Colonic mucosa (tissue), 4 donors: ENCODE data around the gene SULT1A4. TPM values are rescaled to one million over a fixed set of nuclear protein-coding genes. Genes with fewer than 3 reads are reported as not detected.
"Not testable (repeated sequence)": the region's sequence is repeated elsewhere in the genome, so short reads cannot be mapped to it uniquely, and the experiment has no call there.

ENCODE experiments used
- DNase-seq: peaks from one replicate; pipeline ENCODE4 v3.0.0-alpha.2; 2020
- H3K27ac ChIP-seq: fragments of 200-600 bp; one replicate; pipeline ENCODE4 v1.8.0; 2021
- H3K27me3 ChIP-seq: fragments of 200-600 bp; one replicate; pipeline ENCODE4 v1.8.0; 2021
- H3K36me3 ChIP-seq: fragments of 200-600 bp; one replicate; pipeline ENCODE4 v1.8.0; 2021
- H3K4me1 ChIP-seq: fragments of 200-600 bp; one replicate; pipeline ENCODE4 v1.8.0; 2021; ENCODE audit warnings: mild to moderate bottlenecking
- H3K4me3 ChIP-seq: fragments of 200-600 bp; one replicate; pipeline ENCODE4 v1.8.0; 2021
- H3K9ac ChIP-seq, 2 donors: one replicate each; pipeline ENCODE4 v1.7.0; 2013; ENCODE audit warnings: control low read depth in 2 of 2, low read depth in 2 of 2, low read length in 2 of 2
- H3K9me3 ChIP-seq: fragments of 200-600 bp; one replicate; pipeline ENCODE4 v1.8.0; 2021
- intact Hi-C: fragments of 100-400 bp; cut with DNase I; formaldehyde crosslinking; loops from one replicate; pipeline ENCODE4 v1.14.1; 2022
- total RNA-seq, 2 donors: library from RNA; stranded (reverse); fragmentation: NEBNext Ultra II Directional in 1 of 2; extraction: Animal tissue kit (Norgen Biotek cat#: 25700) in 1 of 2; gene quantifications; one replicate each; pipeline ENCODE4 v1.2.1, GENCODE V29; 2021
- donor health status: healthy.
- donor health status: DM: no; HTN: no; CAD: no.
- donor health status: DM: no; HTN: no; CAD: no.

The SULT1A4 gene
- total RNA-seq = 10 to 100 TPM; 32.0 to 63.9 TPM

- H3K27me3 ChIP-seq, H3K9me3 ChIP-seq, DNase-seq, H3K27ac ChIP-seq, H3K4me3 ChIP-seq, H3K36me3 ChIP-seq, H3K4me1 ChIP-seq, H3K9ac ChIP-seq, intact Hi-C loops: not testable (repeated sequence)
Observed at GRCh38 chr16:29459706-29460646, at the start of gene SULT1A4. Gene SULT1A4 (plus strand): TSS chr16:29459913. CDS start chr16:29461386, 1,473 bp downstream.

- H3K27ac ChIP-seq, H3K9ac ChIP-seq, H3K4me3 ChIP-seq, H3K27me3 ChIP-seq, intact Hi-C loops, H3K4me1 ChIP-seq, H3K9me3 ChIP-seq, DNase-seq, H3K36me3 ChIP-seq: not testable (repeated sequence)
Observed at GRCh38 chr16:29423587-29423986, 36.1 kb upstream of the SULT1A4 start.

GRCh38 chr16:29425390-29425789, 34.3 kb upstream of the SULT1A4 start:
- H3K27me3 ChIP-seq, H3K9me3 ChIP-seq, DNase-seq, H3K9ac ChIP-seq, intact Hi-C loops, H3K36me3 ChIP-seq, H3K27ac ChIP-seq, H3K4me1 ChIP-seq, H3K4me3 ChIP-seq: not testable (repeated sequence)

GRCh38 chr16:29453754-29454153, 6.0 kb upstream of the SULT1A4 start:
- H3K4me1 ChIP-seq, H3K9me3 ChIP-seq, H3K9ac ChIP-seq, H3K36me3 ChIP-seq, H3K4me3 ChIP-seq, H3K27ac ChIP-seq, intact Hi-C loops, DNase-seq, H3K27me3 ChIP-seq: not testable (repeated sequence)

DNA sequence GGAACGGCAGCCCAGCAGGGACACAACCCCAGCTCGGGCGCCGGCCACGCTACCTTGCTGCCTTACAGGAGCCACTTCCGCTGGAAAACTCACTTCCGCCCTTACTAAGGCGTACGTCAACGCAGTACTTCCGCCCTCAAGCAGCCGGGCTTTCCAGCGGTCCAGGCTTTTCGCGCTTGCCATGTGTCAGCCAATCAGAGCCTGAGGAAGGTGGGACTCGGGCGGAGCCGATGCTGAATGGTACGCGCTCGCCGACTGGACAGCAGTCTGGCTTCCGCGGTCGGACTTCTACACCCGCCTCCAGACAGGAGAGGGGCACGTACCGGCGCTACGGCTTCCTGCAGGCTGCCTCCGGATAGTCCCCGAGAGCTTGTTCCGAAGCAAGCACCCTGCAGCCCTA, 5.4 kb upstream of the SULT1A4 start, which contains the start of the genes BOLA2 and SLX1B:
TSS of gene BOLA2 (minus strand) at position 83 of the 400 bp plus-strand sequence. CDS start 98 bp downstream, outside the sequence.
TSS of gene SLX1B (plus strand) at position 265 of the 400 bp plus-strand sequence.
- intact Hi-C loops, H3K27me3 ChIP-seq, H3K4me3 ChIP-seq, H3K9ac ChIP-seq, H3K9me3 ChIP-seq, H3K36me3 ChIP-seq, H3K27ac ChIP-seq, DNase-seq, H3K4me1 ChIP-seq: not testable (repeated sequence)

GRCh38 chr16:29454828-29455227, 4.9 kb upstream of the SULT1A4 start:
- H3K9ac ChIP-seq, DNase-seq, H3K9me3 ChIP-seq, intact Hi-C loops, H3K27me3 ChIP-seq, H3K4me1 ChIP-seq, H3K27ac ChIP-seq, H3K4me3 ChIP-seq, H3K36me3 ChIP-seq: not testable (repeated sequence)

DNA sequence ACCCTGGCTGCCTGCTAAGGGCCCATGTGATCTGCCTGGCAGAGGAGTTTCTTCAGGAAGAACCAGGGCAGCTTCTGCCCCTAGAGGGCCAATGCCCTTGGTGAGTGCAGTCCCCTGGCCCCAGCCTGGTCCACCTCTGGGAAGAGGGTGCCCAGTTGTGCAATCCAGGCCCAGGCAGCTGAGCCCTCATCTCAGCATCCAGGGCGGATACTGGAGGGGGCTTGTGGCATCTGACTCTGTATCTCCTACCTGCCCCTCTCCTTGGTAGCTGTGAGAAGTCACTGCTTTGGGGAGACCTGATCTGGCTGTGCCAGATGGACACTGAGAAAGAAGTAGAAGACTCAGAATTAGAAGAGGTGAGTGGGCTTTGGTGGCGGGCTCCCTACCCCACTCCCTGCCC, 2.1 kb upstream of the SULT1A4 start:
- H3K4me1 ChIP-seq, H3K36me3 ChIP-seq, H3K27me3 ChIP-seq, H3K4me3 ChIP-seq, H3K27ac ChIP-seq, H3K9me3 ChIP-seq, intact Hi-C loops, H3K9ac ChIP-seq: not testable (repeated sequence)
- DNase-seq = peak; percentile 16

DNA sequence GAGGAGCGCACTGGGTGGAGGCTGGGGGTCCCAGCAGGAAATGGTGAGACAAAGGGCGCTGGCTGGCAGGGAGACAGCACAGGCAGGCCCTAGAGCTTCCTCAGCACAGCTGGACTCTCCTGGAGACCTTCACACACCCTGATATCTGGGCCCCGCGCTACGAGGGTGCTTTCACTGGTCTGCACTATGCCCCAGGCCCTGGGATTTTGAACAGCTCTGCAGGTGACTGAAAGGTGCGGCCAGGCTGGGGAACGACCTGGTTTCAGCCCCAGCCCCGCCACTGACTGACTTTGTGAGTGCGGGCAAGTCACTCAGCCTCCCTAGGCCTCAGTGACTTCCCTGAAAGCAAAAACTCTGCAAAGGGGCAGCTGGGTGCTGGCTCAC, 926 bp downstream of the SULT1A4 start:
- H3K36me3 ChIP-seq, H3K9ac ChIP-seq, DNase-seq, H3K4me1 ChIP-seq, H3K4me3 ChIP-seq, intact Hi-C loops, H3K27ac ChIP-seq, H3K9me3 ChIP-seq, H3K27me3 ChIP-seq: not testable (repeated sequence)

GRCh38 chr16:29465985-29466824, 6.5 kb downstream of the SULT1A4 start:
- H3K4me3 ChIP-seq, H3K36me3 ChIP-seq, H3K4me1 ChIP-seq, intact Hi-C loops, H3K27ac ChIP-seq, H3K9me3 ChIP-seq, DNase-seq, H3K9ac ChIP-seq, H3K27me3 ChIP-seq: not testable (repeated sequence)

GRCh38 chr16:29466904-29467303, 7.2 kb downstream of the SULT1A4 start:
- H3K9ac ChIP-seq, DNase-seq, H3K4me3 ChIP-seq, H3K27me3 ChIP-seq, H3K9me3 ChIP-seq, H3K36me3 ChIP-seq, H3K4me1 ChIP-seq, H3K27ac ChIP-seq, intact Hi-C loops: not testable (repeated sequence)

GRCh38 chr16:29467654-29468366, 8.1 kb downstream of the SULT1A4 start:
- H3K4me3 ChIP-seq, H3K9ac ChIP-seq, H3K27me3 ChIP-seq, DNase-seq, intact Hi-C loops, H3K4me1 ChIP-seq, H3K27ac ChIP-seq, H3K9me3 ChIP-seq, H3K36me3 ChIP-seq: not testable (repeated sequence)

DNA sequence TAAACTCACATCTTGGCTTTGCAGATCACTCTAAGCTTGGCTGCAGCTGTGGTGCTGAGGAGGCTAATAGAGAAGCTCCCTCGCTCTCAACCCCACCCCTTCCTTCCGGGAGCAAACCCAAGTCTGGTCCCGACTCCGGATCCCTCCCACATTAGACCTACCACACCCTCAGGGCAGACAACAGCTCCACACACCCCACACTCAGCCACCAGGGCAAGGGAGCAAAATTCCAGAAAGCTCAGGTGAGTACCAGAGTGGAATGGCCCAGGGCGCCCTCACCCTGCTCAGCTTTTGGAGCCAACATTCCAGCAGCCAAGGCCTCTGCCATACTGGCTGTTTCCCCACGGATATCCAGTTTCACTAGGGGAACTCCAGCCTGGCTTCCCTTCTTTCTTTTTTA, 9.9 kb downstream of the SULT1A4 start:
- H3K9ac ChIP-seq, H3K9me3 ChIP-seq, H3K4me1 ChIP-seq, H3K27me3 ChIP-seq, intact Hi-C loops, H3K27ac ChIP-seq, H3K4me3 ChIP-seq, H3K36me3 ChIP-seq: not testable (repeated sequence)
- DNase-seq = peak; percentile 90

DNA sequence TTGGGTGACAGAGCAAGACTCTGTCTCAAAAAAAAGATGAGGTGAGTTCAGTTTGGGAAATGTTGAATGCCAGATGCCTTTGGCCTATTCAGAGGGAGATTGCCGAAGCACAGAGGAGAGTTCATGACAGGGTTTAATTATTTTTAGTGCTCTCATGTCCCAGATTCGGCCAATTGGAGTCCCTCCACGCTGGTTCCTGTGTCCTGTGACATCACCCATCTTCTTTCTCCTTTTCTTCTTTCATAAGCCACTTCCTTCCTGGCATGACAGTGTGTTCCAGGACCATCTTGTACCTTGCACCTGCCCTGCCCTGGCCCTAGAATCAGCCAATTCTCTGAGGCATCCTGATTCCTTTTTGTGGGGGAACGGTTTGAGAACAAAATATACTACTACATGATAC, 12.4 kb downstream of the SULT1A4 start:
- intact Hi-C loops = not testable (repeated sequence)

More for the DNA sequence above, 12.4 kb downstream of the SULT1A4 start:
- H3K9me3 ChIP-seq, H3K27ac ChIP-seq, H3K4me1 ChIP-seq, H3K9ac ChIP-seq, H3K4me3 ChIP-seq, H3K36me3 ChIP-seq, H3K27me3 ChIP-seq, DNase-seq: not testable (repeated sequence)
